ENCODE results near the gene ZNF18. TPM values are rescaled to one million over a fixed set of nuclear protein-coding genes. Genes with fewer than 3 reads are reported as not detected.

The ZNF18 gene
- total RNA-seq, 1 experiment from 2014 or later: 8.4 TPM

Other genes starting within 250 kb of the ZNF18 start
- gene MAP2K4, start 23.4 kb upstream of the ZNF18 start, total RNA-seq (2014; rRNA removed; shearing (Covaris generic)): 23.7 and 42.0 TPM in 2 replicates